22Rv1 (cell line): Measurements from ENCODE around the gene GAP43.

Source experiments
- ZFX ChIP-seq: fragments of 450-650 bp; IDR thresholded peaks from 2 replicates; pipeline ENCODE4 v1.6.1; 2017; ENCODE audit warnings: antibody characterized with exemption, borderline replicate concordance
- TF ChIP-seq, protein P1 (sequence below): fragments of 450-650 bp; IDR thresholded peaks from 2 replicates; pipeline ENCODE4 v1.5.1; 2017; ENCODE audit warnings: mild to moderate bottlenecking

GRCh38 chr3:115671761-115672455, 48.6 kb downstream of the GAP43 start:
- TF ChIP-seq, protein P1, sequence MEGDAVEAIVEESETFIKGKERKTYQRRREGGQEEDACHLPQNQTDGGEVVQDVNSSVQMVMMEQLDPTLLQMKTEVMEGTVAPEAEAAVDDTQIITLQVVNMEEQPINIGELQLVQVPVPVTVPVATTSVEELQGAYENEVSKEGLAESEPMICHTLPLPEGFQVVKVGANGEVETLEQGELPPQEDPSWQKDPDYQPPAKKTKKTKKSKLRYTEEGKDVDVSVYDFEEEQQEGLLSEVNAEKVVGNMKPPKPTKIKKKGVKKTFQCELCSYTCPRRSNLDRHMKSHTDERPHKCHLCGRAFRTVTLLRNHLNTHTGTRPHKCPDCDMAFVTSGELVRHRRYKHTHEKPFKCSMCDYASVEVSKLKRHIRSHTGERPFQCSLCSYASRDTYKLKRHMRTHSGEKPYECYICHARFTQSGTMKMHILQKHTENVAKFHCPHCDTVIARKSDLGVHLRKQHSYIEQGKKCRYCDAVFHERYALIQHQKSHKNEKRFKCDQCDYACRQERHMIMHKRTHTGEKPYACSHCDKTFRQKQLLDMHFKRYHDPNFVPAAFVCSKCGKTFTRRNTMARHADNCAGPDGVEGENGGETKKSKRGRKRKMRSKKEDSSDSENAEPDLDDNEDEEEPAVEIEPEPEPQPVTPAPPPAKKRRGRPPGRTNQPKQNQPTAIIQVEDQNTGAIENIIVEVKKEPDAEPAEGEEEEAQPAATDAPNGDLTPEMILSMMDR, result no peak
- TF ChIP-seq ZFX, result no peak
